Measurements from ENCODE around the gene TUBAL3. TPM values are rescaled to one million over a fixed set of nuclear protein-coding genes. Genes with fewer than 3 reads are reported as not detected.

Gene TUBAL3
- total RNA-seq, 2 donors from 2014 or later, result not detected

DNA sequence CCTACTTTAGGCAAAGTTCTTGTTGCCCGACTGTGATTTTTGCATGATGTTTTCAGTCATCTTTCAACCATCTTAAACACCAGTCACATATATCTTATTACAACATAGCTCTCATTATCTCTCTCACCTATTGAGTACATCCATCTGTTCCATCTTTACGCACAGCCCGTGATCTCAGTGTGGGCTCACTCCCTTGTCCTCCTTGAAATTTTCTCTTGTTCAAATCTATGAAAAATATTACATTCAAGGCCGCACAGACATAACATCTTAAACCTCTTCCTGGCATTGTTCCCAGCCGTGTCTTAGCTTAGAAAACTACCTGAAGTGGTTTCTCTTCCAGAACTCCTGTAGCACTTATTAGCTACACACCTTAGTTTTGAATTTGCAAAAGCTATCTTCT is 40.4 kb upstream of the TUBAL3 start:
- Mint-ChIP-seq H3K4me3 (no peak overlapping the region), H3K36me3 (ENCODE audit: low read depth) (no peaks in the 10 kb centered on the region), H3K27ac (no peak overlapping the region), H3K9me3 (no peaks in the 10 kb centered on the region), H3K27me3 (ENCODE audit: insufficient read depth) (no peaks in the 10 kb centered on the region), H3K4me1 (peaks cover 24% of the 10 kb centered on the region)
- Histone ChIP-seq H3K27me3 (ENCODE audit: control insufficient read depth, insufficient read depth, low read length, poor library complexity, severe bottlenecking) (no peaks in the 10 kb centered on the region), H3K27ac (ENCODE audit: low read depth, low read length) (no peak overlapping the region), H3K9me3 (ENCODE audit: control insufficient read depth, low read length) (no peaks in the 10 kb centered on the region), H3K9ac (ENCODE audit: extremely low read depth, low read length, poor library complexity, severe bottlenecking) (no peak overlapping the region), H3K4me1 (ENCODE audit: control insufficient read depth, insufficient read depth, low read length) (peaks cover 6% of the 10 kb centered on the region), H3K4me3 (ENCODE audit: low read length) (no peak overlapping the region), H3K36me3 (ENCODE audit: control insufficient read depth, insufficient read depth, low read length) (no peaks in the 10 kb centered on the region)
- TF ChIP-seq, protein P1, sequence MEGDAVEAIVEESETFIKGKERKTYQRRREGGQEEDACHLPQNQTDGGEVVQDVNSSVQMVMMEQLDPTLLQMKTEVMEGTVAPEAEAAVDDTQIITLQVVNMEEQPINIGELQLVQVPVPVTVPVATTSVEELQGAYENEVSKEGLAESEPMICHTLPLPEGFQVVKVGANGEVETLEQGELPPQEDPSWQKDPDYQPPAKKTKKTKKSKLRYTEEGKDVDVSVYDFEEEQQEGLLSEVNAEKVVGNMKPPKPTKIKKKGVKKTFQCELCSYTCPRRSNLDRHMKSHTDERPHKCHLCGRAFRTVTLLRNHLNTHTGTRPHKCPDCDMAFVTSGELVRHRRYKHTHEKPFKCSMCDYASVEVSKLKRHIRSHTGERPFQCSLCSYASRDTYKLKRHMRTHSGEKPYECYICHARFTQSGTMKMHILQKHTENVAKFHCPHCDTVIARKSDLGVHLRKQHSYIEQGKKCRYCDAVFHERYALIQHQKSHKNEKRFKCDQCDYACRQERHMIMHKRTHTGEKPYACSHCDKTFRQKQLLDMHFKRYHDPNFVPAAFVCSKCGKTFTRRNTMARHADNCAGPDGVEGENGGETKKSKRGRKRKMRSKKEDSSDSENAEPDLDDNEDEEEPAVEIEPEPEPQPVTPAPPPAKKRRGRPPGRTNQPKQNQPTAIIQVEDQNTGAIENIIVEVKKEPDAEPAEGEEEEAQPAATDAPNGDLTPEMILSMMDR (conservative IDR thresholded peaks at IDR 0.05), result no peak
- DNase-seq, result no peak
- 97% methylated on average over 5 of the region's 5 CpGs for WGBS, 2 experiments (ENCODE audit: insufficient coverage in 1 of 2, insufficient read length in 1 of 2)

DNA sequence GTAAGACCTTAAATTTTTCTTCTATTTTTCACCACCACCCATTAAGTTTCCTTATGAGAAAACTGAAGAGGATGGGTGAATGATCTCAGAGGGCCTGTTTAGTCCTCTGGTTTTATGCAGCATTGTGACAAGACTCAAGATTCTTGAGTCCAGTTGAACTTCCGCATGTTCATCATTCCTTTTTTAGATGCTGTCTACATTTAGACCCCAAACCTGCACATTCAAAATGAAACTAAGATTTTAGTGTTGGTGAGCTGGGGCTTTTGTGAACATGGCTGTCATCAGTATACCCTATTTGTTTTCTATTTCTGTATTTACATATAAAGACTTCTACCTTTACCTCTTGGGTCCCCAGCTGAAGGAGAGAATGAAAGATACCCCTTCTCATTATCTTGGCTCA is 38.8 kb upstream of the TUBAL3 start:
- no peaks in the 10 kb centered on the region for H3K4me1 ChIP-seq (ENCODE audit: control insufficient read depth, insufficient read depth, low read length)
- Mint-ChIP-seq H3K27me3 (ENCODE audit: insufficient read depth) (no peaks in the 10 kb centered on the region), H3K4me3 (no peak overlapping the region), H3K27ac (no peak overlapping the region), H3K9me3 (no peaks in the 10 kb centered on the region), H3K4me1 (peaks cover 16% of the 10 kb centered on the region), H3K36me3 (ENCODE audit: low read depth) (no peaks in the 10 kb centered on the region)
- H3K36me3 ChIP-seq (ENCODE audit: control insufficient read depth, insufficient read depth, low read length), result no peaks in the 10 kb centered on the region
- H3K9ac ChIP-seq (ENCODE audit: extremely low read depth, low read length, poor library complexity, severe bottlenecking), result no peak overlapping the region
- no peak overlapping the region for H3K27ac ChIP-seq (ENCODE audit: low read depth, low read length)
- TF ChIP-seq, protein P1 (conservative IDR thresholded peaks at IDR 0.05), result no peak
- H3K4me3 ChIP-seq (ENCODE audit: low read length), result no peak overlapping the region
- 88% methylated on average over 1 of the region's 1 CpG; no CpG with 5 or more reads in 1 of the 2 experiments for WGBS, 2 experiments (ENCODE audit: insufficient coverage in 1 of 2, insufficient read length in 1 of 2)
- H3K27me3 ChIP-seq (ENCODE audit: control insufficient read depth, insufficient read depth, low read length, poor library complexity, severe bottlenecking), result no peaks in the 10 kb centered on the region
- no peaks in the 10 kb centered on the region for H3K9me3 ChIP-seq (ENCODE audit: control insufficient read depth, low read length)
- no peak for DNase-seq

DNA sequence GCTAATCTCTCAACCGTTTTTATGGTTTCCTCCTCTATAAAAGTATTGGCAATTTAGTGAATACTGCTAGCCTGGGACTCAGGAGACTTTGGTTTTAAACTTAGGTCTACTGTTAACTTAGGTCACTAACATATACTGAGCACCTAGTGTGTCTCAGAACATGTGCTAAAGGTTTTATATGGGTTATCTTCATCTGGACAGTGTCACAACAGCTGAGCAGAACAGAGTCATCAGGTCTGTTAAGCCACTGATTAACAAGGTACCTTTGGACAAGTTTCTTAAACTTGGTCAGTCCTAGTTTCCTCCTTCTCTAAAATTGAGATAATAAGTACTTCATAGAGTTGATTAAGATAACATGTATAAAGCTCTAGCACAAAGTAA is 38.4 kb upstream of the TUBAL3 start:
- TF ChIP-seq, protein P1 (conservative IDR thresholded peaks at IDR 0.05), result no peak
- no peaks in the 10 kb centered on the region for H3K27me3 Mint-ChIP-seq (ENCODE audit: insufficient read depth)
- H3K36me3 ChIP-seq (ENCODE audit: control insufficient read depth, insufficient read depth, low read length), result no peaks in the 10 kb centered on the region
- H3K9me3 Mint-ChIP-seq, result no peaks in the 10 kb centered on the region
- H3K27ac ChIP-seq (ENCODE audit: low read depth, low read length), result no peak overlapping the region
- no peaks in the 10 kb centered on the region for H3K36me3 Mint-ChIP-seq (ENCODE audit: low read depth)
- no peaks in the 10 kb centered on the region for H3K9me3 ChIP-seq (ENCODE audit: control insufficient read depth, low read length)
- H3K27me3 ChIP-seq (ENCODE audit: control insufficient read depth, insufficient read depth, low read length, poor library complexity, severe bottlenecking), result no peaks in the 10 kb centered on the region
- no peak overlapping the region for H3K9ac ChIP-seq (ENCODE audit: extremely low read depth, low read length, poor library complexity, severe bottlenecking)
- H3K4me3 Mint-ChIP-seq, result no peak overlapping the region
- 89 to 92% methylated on average over 1 of the region's 1 CpG for WGBS, 2 experiments (ENCODE audit: insufficient coverage in 1 of 2, insufficient read length in 1 of 2)
- no peak overlapping the region for H3K27ac Mint-ChIP-seq
- peaks cover 12% of the 10 kb centered on the region for H3K4me1 Mint-ChIP-seq
- H3K4me3 ChIP-seq (ENCODE audit: low read length), result no peak overlapping the region
- no peak for DNase-seq
- no peaks in the 10 kb centered on the region for H3K4me1 ChIP-seq (ENCODE audit: control insufficient read depth, insufficient read depth, low read length)
